PC-3 (cell line): ENCODE results near the gene GNAZ.

ENCODE experiments used
- EZH2 ChIP-seq: fragments of 300-600 bp; sonication (generic); IDR thresholded peaks from one replicate; pipeline ENCODE4 v1.6.1; 2017; ENCODE audit warnings: antibody characterized with exemption, mild to moderate bottlenecking, low read length; ENCODE audit not compliant: unreplicated experiment
- TF ChIP-seq, protein P1 (sequence below): fragments of 300-600 bp; sonication (generic); conservative IDR thresholded peaks from 2 replicates; pipeline ENCODE4 v1.5.1; 2017; ENCODE audit warnings: antibody characterized with exemption, low read depth, mild to moderate bottlenecking, low read length

DNA sequence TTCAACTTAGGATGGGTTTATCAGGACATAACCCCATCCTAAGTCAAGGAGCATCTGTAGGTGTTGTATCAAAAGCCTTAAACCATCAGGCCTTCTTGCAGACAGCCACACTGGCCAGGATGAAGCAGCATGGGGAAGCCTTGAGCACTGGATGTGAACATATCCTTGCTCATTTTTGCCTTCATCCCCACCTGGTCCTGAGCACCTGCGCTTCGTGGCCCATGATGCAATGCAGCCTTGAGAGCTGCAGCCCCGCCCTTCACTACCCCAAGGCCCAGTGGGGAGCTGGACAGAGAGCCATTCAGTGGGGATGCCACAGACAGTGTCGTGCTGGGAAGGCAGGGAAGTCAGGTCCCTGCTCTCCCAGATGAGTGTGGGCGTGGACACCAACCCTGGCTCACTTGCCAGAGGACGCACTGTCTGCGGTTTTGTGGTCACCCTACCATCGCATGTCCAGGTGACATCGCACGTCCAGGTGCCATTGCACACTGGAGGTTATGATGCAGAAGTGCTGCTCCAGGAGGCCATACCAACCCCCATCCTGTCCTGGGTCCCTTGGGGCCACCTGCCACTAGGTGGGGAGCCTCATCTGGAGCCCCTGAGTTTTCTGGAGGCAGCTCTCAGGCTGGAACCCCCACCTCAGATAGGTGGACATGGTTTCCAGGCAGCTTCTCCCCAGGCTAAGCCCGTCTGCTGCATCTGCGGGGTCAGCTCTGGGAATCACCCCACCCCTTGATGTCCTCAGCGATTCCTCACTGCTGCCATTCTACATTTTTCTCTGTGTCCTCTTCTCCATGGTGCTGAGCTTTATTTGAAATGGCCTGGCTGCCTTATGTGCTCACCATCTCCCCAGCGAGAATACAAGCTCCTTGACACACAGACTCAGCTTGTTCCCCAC lies 14.4 kb downstream of the GNAZ start:
- TF ChIP-seq, protein P1, sequence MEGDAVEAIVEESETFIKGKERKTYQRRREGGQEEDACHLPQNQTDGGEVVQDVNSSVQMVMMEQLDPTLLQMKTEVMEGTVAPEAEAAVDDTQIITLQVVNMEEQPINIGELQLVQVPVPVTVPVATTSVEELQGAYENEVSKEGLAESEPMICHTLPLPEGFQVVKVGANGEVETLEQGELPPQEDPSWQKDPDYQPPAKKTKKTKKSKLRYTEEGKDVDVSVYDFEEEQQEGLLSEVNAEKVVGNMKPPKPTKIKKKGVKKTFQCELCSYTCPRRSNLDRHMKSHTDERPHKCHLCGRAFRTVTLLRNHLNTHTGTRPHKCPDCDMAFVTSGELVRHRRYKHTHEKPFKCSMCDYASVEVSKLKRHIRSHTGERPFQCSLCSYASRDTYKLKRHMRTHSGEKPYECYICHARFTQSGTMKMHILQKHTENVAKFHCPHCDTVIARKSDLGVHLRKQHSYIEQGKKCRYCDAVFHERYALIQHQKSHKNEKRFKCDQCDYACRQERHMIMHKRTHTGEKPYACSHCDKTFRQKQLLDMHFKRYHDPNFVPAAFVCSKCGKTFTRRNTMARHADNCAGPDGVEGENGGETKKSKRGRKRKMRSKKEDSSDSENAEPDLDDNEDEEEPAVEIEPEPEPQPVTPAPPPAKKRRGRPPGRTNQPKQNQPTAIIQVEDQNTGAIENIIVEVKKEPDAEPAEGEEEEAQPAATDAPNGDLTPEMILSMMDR: no peak
- TF ChIP-seq EZH2: no peak
